ENCODE results near the gene HDGF.
A peak's percentile ranks its signal among the peaks of the same experiment; 100 is the strongest.

HDGF gene

DNA sequence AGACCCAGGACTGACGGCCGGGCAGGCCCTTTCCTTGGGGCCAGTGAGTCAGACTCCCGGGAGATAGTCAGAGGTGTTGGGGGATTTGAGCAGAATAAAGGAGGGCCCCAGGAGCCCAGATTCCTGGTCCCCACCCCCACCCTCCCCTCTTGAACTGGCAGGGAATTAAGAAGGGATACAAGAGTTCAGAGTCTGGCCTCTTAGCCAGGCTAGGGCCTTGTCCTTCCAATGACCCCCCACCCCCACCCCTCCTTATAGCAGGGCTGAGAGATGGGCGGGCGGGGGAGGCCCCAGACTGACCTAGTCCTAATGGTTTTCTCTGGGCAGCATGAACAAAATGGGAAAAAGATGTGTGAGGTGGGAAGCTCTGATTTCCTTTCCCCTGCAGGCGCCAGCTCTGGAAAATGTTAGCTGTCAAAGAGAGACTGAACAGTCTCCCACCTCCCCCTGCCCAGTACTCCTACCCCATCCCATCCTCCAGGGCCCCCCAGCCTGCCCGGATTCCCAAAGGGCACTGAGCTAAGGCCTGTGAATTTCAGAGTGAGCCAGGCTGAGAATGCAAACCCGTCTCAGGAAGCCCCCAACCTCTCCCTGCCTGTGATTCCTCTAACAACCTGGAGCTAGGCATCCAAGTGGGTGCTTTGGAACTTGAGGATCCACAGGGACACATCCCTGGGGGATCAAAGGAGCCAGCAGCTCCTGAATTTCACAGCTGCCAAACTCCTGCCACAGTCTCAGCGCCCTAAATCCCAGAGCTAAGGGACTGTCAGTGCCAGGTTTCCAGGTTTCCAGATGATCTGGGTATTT lies 40.3 kb downstream of the HDGF start:
- DNase-seq: peak; percentile 62
- H3K4me1 ChIP-seq (ENCODE audit: control insufficient read depth, low read depth, low read length): peaks cover 30% of the 10 kb centered on the region
- no peaks in the 10 kb centered on the region for H3K27me3 ChIP-seq (ENCODE audit: insufficient read depth, low read length, poor library complexity)
- H2BK120ac ChIP-seq (ENCODE audit: low read depth, low read length): no peak overlapping the region
- peak overlapping the region; percentile 30 for H3K9ac ChIP-seq (ENCODE audit: low read length)
- H3K36me3 ChIP-seq (ENCODE audit: control insufficient read depth, insufficient read depth, low read length): no peaks in the 10 kb centered on the region
- no peak overlapping the region for H4K8ac ChIP-seq (ENCODE audit: low read depth, low read length)
- peak overlapping the region; percentile 34 for H3K23ac ChIP-seq (ENCODE audit: low read length)
- no peak overlapping the region for H4K5ac ChIP-seq (ENCODE audit: low read length)
- peak overlapping the region; percentile 79 for H3K56ac ChIP-seq (ENCODE audit: low read length)
- H3K18ac ChIP-seq (ENCODE audit: low read length): peak overlapping the region; percentile 11
- H3K4ac ChIP-seq (ENCODE audit: low read depth, low read length): peak overlapping the region; percentile 39
- WGBS (ENCODE audit: extremely low coverage, insufficient coverage, low lambda C conversion rate): no CpG with 5 or more reads among the region's 9 CpGs
- no peaks in the 10 kb centered on the region for H3K79me1 ChIP-seq (ENCODE audit: low read length)
- no peak overlapping the region for H2BK15ac ChIP-seq (replicated peaks; ENCODE audit: low read depth)
- H3K4me3 ChIP-seq (ENCODE audit: low read length): no peak overlapping the region
- no peak overlapping the region for H2BK5ac ChIP-seq (ENCODE audit: low read length)
- H3K27ac ChIP-seq (ENCODE audit: low read depth, low read length): peak overlapping the region; percentile 41
- no peak overlapping the region for H2AK5ac ChIP-seq (ENCODE audit: low read length)
- H3K79me2 ChIP-seq (ENCODE audit: control insufficient read depth, insufficient read depth, low read length): no peaks in the 10 kb centered on the region
- no peak overlapping the region for H3K4me2 ChIP-seq (ENCODE audit: low read length)

DNA sequence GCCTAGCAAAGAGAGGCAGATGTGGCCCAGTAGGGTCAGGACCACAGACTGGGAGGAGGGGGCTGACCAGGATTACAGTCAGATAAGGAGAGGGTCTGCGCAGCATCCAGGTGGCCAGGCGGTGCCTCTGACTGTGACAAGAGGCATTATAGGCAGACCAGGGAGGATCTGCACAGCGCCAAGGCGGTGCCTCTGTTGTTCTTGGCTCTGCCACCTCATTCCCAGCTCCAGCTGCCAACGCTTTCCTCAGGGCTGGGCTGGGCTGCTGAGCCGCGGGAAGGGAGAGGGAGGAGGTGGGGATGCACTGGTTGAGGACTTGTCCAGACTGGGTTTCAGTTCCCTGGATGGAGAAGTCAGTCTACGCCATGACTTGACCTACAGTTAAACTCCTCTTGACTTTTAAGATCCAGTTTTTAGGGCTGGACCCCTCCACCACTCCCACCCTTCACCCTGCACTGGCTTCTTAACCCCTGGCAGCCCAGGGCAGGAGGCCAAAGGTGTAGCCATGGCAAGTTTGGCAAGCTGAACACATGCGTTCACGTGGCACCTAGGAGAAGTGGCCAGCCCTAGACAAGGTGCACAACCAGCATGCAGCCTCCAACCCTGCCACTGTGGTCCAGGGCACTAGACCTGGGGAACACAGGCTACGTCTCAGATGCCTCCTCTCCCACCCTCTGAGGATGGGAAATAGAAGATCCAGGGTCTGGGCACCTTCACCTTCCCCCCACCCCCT lies 41.6 kb downstream of the HDGF start:
- no peaks in the 10 kb centered on the region for H3K79me1 ChIP-seq (ENCODE audit: low read length)
- peaks cover 30% of the 10 kb centered on the region for H3K4me1 ChIP-seq (ENCODE audit: control insufficient read depth, low read depth, low read length)
- no peaks in the 10 kb centered on the region for H3K79me2 ChIP-seq (ENCODE audit: control insufficient read depth, insufficient read depth, low read length)
- H3K4me2 ChIP-seq (ENCODE audit: low read length): no peak overlapping the region
- H3K27ac ChIP-seq (ENCODE audit: low read depth, low read length): no peak overlapping the region
- peak overlapping the region; percentile 25 for H2AK5ac ChIP-seq (ENCODE audit: low read length)
- H4K5ac ChIP-seq (ENCODE audit: low read length): no peak overlapping the region
- peak overlapping the region; percentile 12 for H3K18ac ChIP-seq (ENCODE audit: low read length)
- H2BK5ac ChIP-seq (ENCODE audit: low read length): no peak overlapping the region
- no peak overlapping the region for H3K23ac ChIP-seq (ENCODE audit: low read length)
- H4K8ac ChIP-seq (ENCODE audit: low read depth, low read length): no peak overlapping the region
- no peak overlapping the region for H3K4ac ChIP-seq (ENCODE audit: low read depth, low read length)
- no peak overlapping the region for H2BK15ac ChIP-seq (replicated peaks; ENCODE audit: low read depth)
- no CpG with 5 or more reads among the region's 11 CpGs for WGBS (ENCODE audit: extremely low coverage, insufficient coverage, low lambda C conversion rate)
- H3K56ac ChIP-seq (ENCODE audit: low read length): peak overlapping the region; percentile 40
- no peak for DNase-seq
- H2BK120ac ChIP-seq (ENCODE audit: low read depth, low read length): no peak overlapping the region
- no peaks in the 10 kb centered on the region for H3K27me3 ChIP-seq (ENCODE audit: insufficient read depth, low read length, poor library complexity)
- H3K9ac ChIP-seq (ENCODE audit: low read length): peak overlapping the region; percentile 16
- H3K36me3 ChIP-seq (ENCODE audit: control insufficient read depth, insufficient read depth, low read length): no peaks in the 10 kb centered on the region
- no peak overlapping the region for H3K4me3 ChIP-seq (ENCODE audit: low read length)

DNA sequence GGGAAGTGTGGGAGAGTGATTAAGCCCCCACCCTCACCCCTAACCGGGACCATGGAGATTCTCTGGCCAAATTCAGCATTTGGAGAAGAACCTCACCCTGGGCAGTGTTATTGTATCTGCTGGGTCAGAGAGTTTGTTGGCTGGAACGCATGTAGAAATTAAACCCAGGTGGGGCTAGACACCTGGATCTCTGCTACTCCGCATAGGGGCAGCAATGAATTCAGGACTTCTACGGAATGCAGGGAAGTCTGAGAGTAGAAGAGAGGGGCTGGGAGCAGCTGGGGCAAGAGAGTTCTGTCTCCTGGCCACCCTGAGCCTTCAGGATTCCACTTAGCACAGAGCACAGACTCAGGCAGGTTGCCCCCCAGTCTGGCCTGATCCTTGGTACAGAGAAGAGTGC lies 42.4 kb downstream of the HDGF start:
- H4K8ac ChIP-seq (ENCODE audit: low read depth, low read length): no peak overlapping the region
- H3K4ac ChIP-seq (ENCODE audit: low read depth, low read length): no peak overlapping the region
- peak overlapping the region; percentile 16 for H2BK120ac ChIP-seq (ENCODE audit: low read depth, low read length)
- no peak overlapping the region for H3K4me2 ChIP-seq (ENCODE audit: low read length)
- no peak for DNase-seq
- H3K79me2 ChIP-seq (ENCODE audit: control insufficient read depth, insufficient read depth, low read length): peaks cover 1% of the 10 kb centered on the region
- no peak overlapping the region for H2BK15ac ChIP-seq (replicated peaks; ENCODE audit: low read depth)
- H3K79me1 ChIP-seq (ENCODE audit: low read length): no peaks in the 10 kb centered on the region
- H2AK5ac ChIP-seq (ENCODE audit: low read length): no peak overlapping the region
- no peak overlapping the region for H3K4me3 ChIP-seq (ENCODE audit: low read length)
- H3K23ac ChIP-seq (ENCODE audit: low read length): no peak overlapping the region
- peaks cover 34% of the 10 kb centered on the region for H3K4me1 ChIP-seq (ENCODE audit: control insufficient read depth, low read depth, low read length)
- no peaks in the 10 kb centered on the region for H3K36me3 ChIP-seq (ENCODE audit: control insufficient read depth, insufficient read depth, low read length)
- H3K18ac ChIP-seq (ENCODE audit: low read length): peak overlapping the region; percentile 29
- peak overlapping the region; percentile 16 for H3K9ac ChIP-seq (ENCODE audit: low read length)
- H3K27ac ChIP-seq (ENCODE audit: low read depth, low read length): no peak overlapping the region
- peak overlapping the region; percentile 75 for H3K56ac ChIP-seq (ENCODE audit: low read length)
- H4K5ac ChIP-seq (ENCODE audit: low read length): no peak overlapping the region
- H3K27me3 ChIP-seq (ENCODE audit: insufficient read depth, low read length, poor library complexity): no peaks in the 10 kb centered on the region
- WGBS (ENCODE audit: extremely low coverage, insufficient coverage, low lambda C conversion rate): no CpG with 5 or more reads among the region's 4 CpGs
- H2BK5ac ChIP-seq (ENCODE audit: low read length): no peak overlapping the region

DNA sequence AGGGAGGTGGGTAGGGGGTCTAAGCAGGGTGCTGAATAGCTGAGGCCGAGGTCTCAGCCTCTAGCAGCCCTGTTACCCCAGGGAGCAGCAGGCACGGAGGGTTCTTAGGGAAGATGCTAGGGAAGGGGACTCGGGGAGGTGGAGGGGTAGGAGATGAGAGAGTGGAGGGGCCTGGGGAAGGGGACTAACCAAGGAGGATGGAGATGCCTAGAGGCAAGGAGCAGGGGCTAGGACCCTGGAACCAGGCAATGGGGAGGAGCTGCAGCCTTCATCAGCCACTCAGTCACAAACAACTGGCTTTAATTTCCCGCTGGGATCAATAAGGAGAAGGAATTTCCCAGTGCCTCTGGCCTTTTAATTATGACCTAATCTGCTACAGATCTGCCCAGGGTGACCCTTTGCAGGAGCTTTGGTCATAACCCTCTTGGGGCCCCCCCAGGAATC lies 43.2 kb downstream of the HDGF start:
- H3K79me2 ChIP-seq (ENCODE audit: control insufficient read depth, insufficient read depth, low read length): peaks cover 2% of the 10 kb centered on the region
- peaks cover 41% of the 10 kb centered on the region for H3K4me1 ChIP-seq (ENCODE audit: control insufficient read depth, low read depth, low read length)
- H2BK5ac ChIP-seq (ENCODE audit: low read length): peak overlapping the region; percentile 99
- no peaks in the 10 kb centered on the region for H3K36me3 ChIP-seq (ENCODE audit: control insufficient read depth, insufficient read depth, low read length)
- H3K23ac ChIP-seq (ENCODE audit: low read length): peak overlapping the region; percentile 86
- H3K18ac ChIP-seq (ENCODE audit: low read length): peak overlapping the region; percentile 94
- H3K4me3 ChIP-seq (ENCODE audit: low read length): no peak overlapping the region
- peak overlapping the region; percentile 93 for H2AK5ac ChIP-seq (ENCODE audit: low read length)
- H3K56ac ChIP-seq (ENCODE audit: low read length): peak overlapping the region; percentile 90
- peak overlapping the region; percentile 9 for H2BK120ac ChIP-seq (ENCODE audit: low read depth, low read length)
- H3K9ac ChIP-seq (ENCODE audit: low read length): peak overlapping the region; percentile 78
- H3K27me3 ChIP-seq (ENCODE audit: insufficient read depth, low read length, poor library complexity): no peaks in the 10 kb centered on the region
- peak overlapping the region; percentile 45 for H3K4me2 ChIP-seq (ENCODE audit: low read length)
- H4K8ac ChIP-seq (ENCODE audit: low read depth, low read length): no peak overlapping the region
- H4K5ac ChIP-seq (ENCODE audit: low read length): no peak overlapping the region
- H3K79me1 ChIP-seq (ENCODE audit: low read length): peaks cover under 1% of the 10 kb centered on the region
- H3K4ac ChIP-seq (ENCODE audit: low read depth, low read length): peak overlapping the region; percentile 62
- H3K27ac ChIP-seq (ENCODE audit: low read depth, low read length): peak overlapping the region; percentile 98
- WGBS (ENCODE audit: extremely low coverage, insufficient coverage, low lambda C conversion rate): no CpG with 5 or more reads among the region's 4 CpGs
- peak; percentile 95 for DNase-seq
- H2BK15ac ChIP-seq (replicated peaks; ENCODE audit: low read depth): no peak overlapping the region

DNA sequence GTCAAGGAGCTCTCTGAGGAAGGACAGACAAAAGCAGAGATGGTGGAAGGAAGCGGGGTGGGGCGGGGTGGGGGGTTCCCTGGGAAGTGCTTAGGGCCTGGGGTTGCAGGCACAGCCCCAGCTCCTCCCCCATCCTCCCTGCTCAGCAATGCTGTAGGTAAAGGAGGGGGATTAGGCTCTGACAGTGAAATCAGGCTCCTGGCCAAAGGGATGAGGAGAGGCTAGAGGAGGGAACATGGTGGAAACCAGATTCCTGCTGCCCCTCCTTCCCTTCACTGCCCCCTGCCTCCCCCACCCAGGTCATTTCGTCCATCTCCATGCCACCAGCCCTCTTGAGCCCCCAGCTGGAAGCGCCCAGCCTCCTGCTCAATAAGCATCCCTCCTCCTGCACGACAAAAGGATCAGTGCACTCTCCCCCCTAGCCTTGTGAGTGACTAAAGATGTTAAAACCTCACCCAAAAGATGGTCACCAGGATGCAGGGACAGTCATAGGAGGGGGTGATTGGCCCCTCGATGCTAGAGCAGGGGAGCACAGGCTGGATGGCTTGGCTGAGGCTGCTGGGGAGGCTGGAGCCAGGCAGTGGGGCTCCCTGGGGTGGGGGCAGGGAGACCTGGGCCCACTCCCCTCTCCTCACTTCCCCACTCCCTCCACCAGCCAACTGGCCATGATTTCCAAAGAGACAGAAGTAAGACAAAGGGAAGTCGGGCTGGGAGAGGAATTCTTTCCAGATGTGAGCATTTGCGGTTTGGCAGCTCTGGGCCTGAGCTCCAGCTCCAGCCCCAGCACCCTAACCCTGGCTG lies 43.9 kb downstream of the HDGF start:
- Histone ChIP-seq H3K4me3 (ENCODE audit: low read length) (no peak overlapping the region), H3K79me2 (ENCODE audit: control insufficient read depth, insufficient read depth, low read length) (peaks cover 3% of the 10 kb centered on the region), H3K9ac (ENCODE audit: low read length) (peak overlapping the region; percentile 78), H2BK120ac (ENCODE audit: low read depth, low read length) (peak overlapping the region; percentile 95), H3K36me3 (ENCODE audit: control insufficient read depth, insufficient read depth, low read length) (no peaks in the 10 kb centered on the region), H3K18ac (ENCODE audit: low read length) (peak overlapping the region; percentile 94), H4K5ac (ENCODE audit: low read length) (no peak overlapping the region), H3K79me1 (ENCODE audit: low read length) (peaks cover 2% of the 10 kb centered on the region), H2AK5ac (ENCODE audit: low read length) (peak overlapping the region; percentile 93), H3K27me3 (ENCODE audit: insufficient read depth, low read length, poor library complexity) (no peaks in the 10 kb centered on the region), H2BK15ac (replicated peaks; ENCODE audit: low read depth) (peak overlapping the region; percentile 9), H3K23ac (ENCODE audit: low read length) (peak overlapping the region; percentile 86), H3K4me1 (ENCODE audit: control insufficient read depth, low read depth, low read length) (peaks cover 42% of the 10 kb centered on the region), H3K56ac (ENCODE audit: low read length) (peak overlapping the region; percentile 90), H3K4ac (ENCODE audit: low read depth, low read length) (peak overlapping the region; percentile 92), H4K8ac (ENCODE audit: low read depth, low read length) (no peak overlapping the region), H2BK5ac (ENCODE audit: low read length) (peak overlapping the region; percentile 99), H3K4me2 (ENCODE audit: low read length) (peak overlapping the region; percentile 69), H3K27ac (ENCODE audit: low read depth, low read length) (peak overlapping the region; percentile 98)
- no CpG with 5 or more reads among the region's 8 CpGs for WGBS (ENCODE audit: extremely low coverage, insufficient coverage, low lambda C conversion rate)
- peak; percentile 87 for DNase-seq

Measured in mesendoderm (in vitro differentiated cells).